CD14-positive monocyte (primary cell): ENCODE results near the gene EME1. TPM values are rescaled to one million over a fixed set of nuclear protein-coding genes. Genes with fewer than 3 reads are reported as not detected.
"Not testable (repeated sequence)": the region's sequence is repeated elsewhere in the genome, so short reads cannot be mapped to it uniquely, and the experiment has no call there.

ENCODE experiments used
- DNase-seq, 3 donors: peaks; one replicate each; pipeline ENCODE4 v3.0.0-alpha.2; 2011 to 2022
- H2AFZ ChIP-seq: 2 replicates; pipeline ENCODE4 v1.6.0; 2012; ENCODE audit warnings: mild to moderate bottlenecking, low read depth, low read length, inconsistent platforms; ENCODE audit not compliant: insufficient read depth, poor library complexity, severe bottlenecking
- H3K27ac ChIP-seq, 2 donors: 1 replicate in 1 of 2; 2 replicates in 1 of 2; pipeline ENCODE4 v1.5.1; 2012 to 2013; ENCODE audit warnings: low read length in 2 of 2, control low read depth in 1 of 2, inconsistent platforms in 1 of 2, low read depth in 1 of 2, mild to moderate bottlenecking in 1 of 2
- H3K27me3 ChIP-seq, 2 donors: one replicate each; pipeline versions ENCODE4 v1.6.0 to v1.6.1; 2011 to 2013; ENCODE audit warnings: low read length in 2 of 2; ENCODE audit not compliant: control insufficient read depth in 2 of 2, insufficient read depth in 2 of 2
- H3K36me3 ChIP-seq, 2 donors: replicated peaks in 1 of 2; 1 replicate in 1 of 2; 2 replicates in 1 of 2; pipeline versions ENCODE4 v1.5.1 to v1.6.1; 2012 to 2013; ENCODE audit warnings: low read length in 2 of 2, control low read depth in 1 of 2, inconsistent platforms in 1 of 2, mild to moderate bottlenecking in 1 of 2; ENCODE audit not compliant: insufficient read depth in 2 of 2, control insufficient read depth in 1 of 2
- H3K4me1 ChIP-seq, 2 donors: 1 replicate in 1 of 2; 2 replicates in 1 of 2; pipeline versions ENCODE4 v1.5.1 to v1.6.1; 2012 to 2013; ENCODE audit warnings: low read length in 2 of 2, control low read depth in 1 of 2, inconsistent platforms in 1 of 2, mild to moderate bottlenecking in 1 of 2, moderate library complexity in 1 of 2; ENCODE audit not compliant: insufficient read depth in 2 of 2, control insufficient read depth in 1 of 2
- H3K4me2 ChIP-seq: replicated peaks from 2 replicates; pipeline ENCODE3; 2012; ENCODE audit warnings: low read length, moderate library complexity, mild to moderate bottlenecking; ENCODE audit not compliant: poor library complexity, severe bottlenecking; ENCODE audit errors: extremely low read depth
- H3K4me3 ChIP-seq, 3 experiments: fragments of 200-600 bp in 1 of 3; sonication (generic) in 1 of 3; replicated peaks in 1 of 3; 1 replicate in 2 of 3; 2 replicates in 1 of 3; pipeline ENCODE4 v1.5.1; 2011 to 2013; ENCODE audit warnings: low read length in 3 of 3, mild to moderate bottlenecking in 3 of 3, control low read depth in 2 of 3, low read depth in 2 of 3, inconsistent platforms in 1 of 3, moderate library complexity in 1 of 3
- H3K79me2 ChIP-seq: 2 replicates; pipeline ENCODE4 v1.6.0; 2012; ENCODE audit warnings: mild to moderate bottlenecking, control low read depth, inconsistent platforms, low read length, moderate library complexity; ENCODE audit not compliant: insufficient read depth
- H3K9ac ChIP-seq: 2 replicates; pipeline ENCODE4 v1.6.0; 2017; ENCODE audit warnings: low read length, mild to moderate bottlenecking; ENCODE audit not compliant: insufficient read depth, poor library complexity, severe bottlenecking
- H3K9me3 ChIP-seq, 2 donors: replicated peaks in 1 of 2; 1 replicate in 1 of 2; 2 replicates in 1 of 2; pipeline versions ENCODE4 v1.5.1 to v1.6.1; 2012 to 2013; ENCODE audit warnings: low read length in 2 of 2, control low read depth in 1 of 2; ENCODE audit not compliant: control insufficient read depth in 1 of 2, insufficient read depth in 1 of 2
- H4K20me1 ChIP-seq: 2 replicates; pipeline ENCODE4 v1.6.0; 2012; ENCODE audit warnings: mild to moderate bottlenecking, low read length, control low read depth, moderate library complexity; ENCODE audit not compliant: insufficient read depth
- H3K27ac Mint-ChIP-seq, 7 donors: one replicate each; pipeline ENCODE4 v1.8.0; 2020; ENCODE audit warnings: mild to moderate bottlenecking in 7 of 7, mixed read lengths in 7 of 7, moderate library complexity in 6 of 7, inconsistent platforms in 2 of 7
- H3K27me3 Mint-ChIP-seq, 3 donors: one replicate each; pipeline ENCODE4 v1.8.0; 2021 to 2022; ENCODE audit warnings: low read depth in 3 of 3, mild to moderate bottlenecking in 3 of 3, mixed read lengths in 3 of 3, moderate library complexity in 3 of 3, inconsistent platforms in 1 of 3
- H3K36me3 Mint-ChIP-seq, 2 donors: one replicate each; pipeline ENCODE4 v1.8.0; 2020; ENCODE audit warnings: mixed read lengths in 2 of 2, inconsistent platforms in 1 of 2, mild to moderate bottlenecking in 1 of 2
- H3K4me1 Mint-ChIP-seq: one replicate; pipeline ENCODE4 v1.8.0; 2020; ENCODE audit warnings: mild to moderate bottlenecking, mixed read lengths
- H3K4me3 Mint-ChIP-seq, 2 donors: one replicate each; pipeline ENCODE4 v1.8.0; 2020; ENCODE audit warnings: mild to moderate bottlenecking in 2 of 2, mixed read lengths in 2 of 2, moderate library complexity in 1 of 2
- H3K9me3 Mint-ChIP-seq, 7 donors: one replicate each; pipeline ENCODE4 v1.8.0; 2020 to 2022; ENCODE audit warnings: mixed read lengths in 7 of 7, mild to moderate bottlenecking in 6 of 7, moderate library complexity in 6 of 7, inconsistent platforms in 2 of 7
- WGBS: methylation state at CpG from one replicate; pipeline ENCODE4 v1.1.5; 2013; ENCODE audit warnings: missing lambda C conversion rate; ENCODE audit not compliant: insufficient coverage; 5-methylcytosine and 5-hydroxymethylcytosine counted together
- intact Hi-C, 2 donors: fragments of 100-400 bp; cut with micrococcal nuclease; formaldehyde crosslinking; loops; one replicate each; pipeline versions ENCODE4 v1.15.0 to v1.15.1; 2023
- polyA plus RNA-seq, 3 donors: library from polyadenylated mRNA; depleted of rRNA in 1 of 3; unstranded in 2 of 3; stranded (reverse) in 1 of 3; fragments of 300-500 nt in 2 of 3; fragments of >200 nt in 1 of 3; fragmentation: Illumina TruSeq in 2 of 3; gene quantifications; 1 replicate in 2 of 3; 2 replicates in 1 of 3; pipeline ENCODE4 v1.2.3, GENCODE V29; 2012 to 2021
- TF ChIP-seq, protein P1 (sequence below): fragments of 200-600 bp; IDR thresholded peaks from one replicate; pipeline ENCODE4 v1.8.0; 2022; ENCODE audit warnings: antibody characterized with exemption, mild to moderate bottlenecking

The EME1 gene
- polyA plus RNA-seq, 3 donors: 0.33 to 0.76 (median 0.43) TPM

DNA sequence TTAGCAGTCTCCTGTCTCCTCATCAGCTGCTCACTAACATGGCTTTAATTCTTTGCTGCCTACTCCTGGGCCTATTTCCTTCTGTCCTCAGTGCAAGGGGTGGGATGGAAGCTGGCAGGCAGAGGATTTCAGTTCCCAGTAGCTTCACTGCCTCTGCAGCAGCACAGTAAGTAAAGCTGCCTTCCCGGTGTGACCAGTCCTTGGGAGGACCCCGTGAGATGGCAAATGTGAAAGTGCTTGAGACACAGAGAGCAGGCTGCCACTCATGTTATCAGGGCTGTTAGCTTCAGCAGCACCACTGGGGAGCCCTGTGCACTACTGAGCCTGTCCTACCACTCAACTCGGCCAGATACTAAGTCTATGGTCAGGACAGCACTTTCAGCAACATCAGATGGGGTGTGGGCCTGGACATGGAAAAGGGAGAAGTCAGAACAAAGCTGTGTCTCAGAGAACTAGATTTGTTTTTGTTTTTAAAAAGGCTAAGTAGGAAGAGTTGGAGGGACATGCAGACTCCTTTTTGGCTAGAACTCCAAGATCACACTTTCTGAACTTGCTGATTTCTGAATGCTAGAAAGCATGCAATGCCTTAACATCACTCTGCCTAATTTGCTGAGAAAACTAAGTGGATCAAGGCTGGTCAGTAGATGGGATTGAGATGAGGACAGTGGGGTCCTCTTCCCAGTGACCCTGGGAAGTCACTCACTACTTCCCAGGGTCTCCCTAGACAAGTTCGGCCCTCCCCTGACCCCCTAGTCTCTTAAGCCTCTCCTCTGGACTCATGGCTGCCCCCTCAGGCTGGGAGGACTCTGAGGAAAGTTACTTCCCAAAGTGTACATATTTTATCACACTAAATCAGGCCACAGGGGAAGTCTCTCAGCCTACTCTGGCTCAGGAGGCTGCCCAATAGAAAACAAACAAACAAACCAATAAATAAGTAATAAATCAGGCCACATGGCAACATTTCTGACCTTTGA, 54.1 kb downstream of the EME1 start:
- WGBS: 0% methylated on average over 2 of the region's 4 CpGs
- TF ChIP-seq, protein P1, sequence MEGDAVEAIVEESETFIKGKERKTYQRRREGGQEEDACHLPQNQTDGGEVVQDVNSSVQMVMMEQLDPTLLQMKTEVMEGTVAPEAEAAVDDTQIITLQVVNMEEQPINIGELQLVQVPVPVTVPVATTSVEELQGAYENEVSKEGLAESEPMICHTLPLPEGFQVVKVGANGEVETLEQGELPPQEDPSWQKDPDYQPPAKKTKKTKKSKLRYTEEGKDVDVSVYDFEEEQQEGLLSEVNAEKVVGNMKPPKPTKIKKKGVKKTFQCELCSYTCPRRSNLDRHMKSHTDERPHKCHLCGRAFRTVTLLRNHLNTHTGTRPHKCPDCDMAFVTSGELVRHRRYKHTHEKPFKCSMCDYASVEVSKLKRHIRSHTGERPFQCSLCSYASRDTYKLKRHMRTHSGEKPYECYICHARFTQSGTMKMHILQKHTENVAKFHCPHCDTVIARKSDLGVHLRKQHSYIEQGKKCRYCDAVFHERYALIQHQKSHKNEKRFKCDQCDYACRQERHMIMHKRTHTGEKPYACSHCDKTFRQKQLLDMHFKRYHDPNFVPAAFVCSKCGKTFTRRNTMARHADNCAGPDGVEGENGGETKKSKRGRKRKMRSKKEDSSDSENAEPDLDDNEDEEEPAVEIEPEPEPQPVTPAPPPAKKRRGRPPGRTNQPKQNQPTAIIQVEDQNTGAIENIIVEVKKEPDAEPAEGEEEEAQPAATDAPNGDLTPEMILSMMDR: no peak
- H3K4me3 Mint-ChIP-seq: peak overlapping the region; percentile 80 to 92
- H3K4me1 ChIP-seq: peaks cover 39 to 42% of the 10 kb centered on the region in 2 donors
- H3K4me3 ChIP-seq: peak overlapping the region; percentile 59 to 83 (median 65)
- peak overlapping the region; percentile 90 for H3K4me2 ChIP-seq
- peak overlapping the region; percentile 45 to 83 (median 73) for H3K27ac Mint-ChIP-seq
- H2AFZ ChIP-seq: peak overlapping the region; percentile 96
- peaks cover 1 to 6% of the 10 kb centered on the region in 2 donors for H3K36me3 Mint-ChIP-seq
- intact Hi-C loops: no loop called here
- peaks cover 39% of the 10 kb centered on the region for H3K4me1 Mint-ChIP-seq
- no peaks in the 10 kb centered on the region for H3K9me3 Mint-ChIP-seq
- H3K9ac ChIP-seq: peak overlapping the region; percentile 62
- peaks cover 14% of the 10 kb centered on the region for H3K79me2 ChIP-seq
- H3K36me3 ChIP-seq: no peaks in the 10 kb centered on the region
- peaks cover 0 to 5% (median 0%) of the 10 kb centered on the region in 3 donors for H3K27me3 Mint-ChIP-seq
- no peaks in the 10 kb centered on the region for H3K9me3 ChIP-seq
- peak overlapping the region; percentile 23 to 53 for H3K27ac ChIP-seq
- H3K27me3 ChIP-seq: no peaks in the 10 kb centered on the region
- peak in 2 of 3 donors; percentile 23 to 25 for DNase-seq
- no peaks in the 10 kb centered on the region for H4K20me1 ChIP-seq

GRCh38 chr17:50428126-50428525, 55.1 kb downstream of the EME1 start:
- H3K27me3 Mint-ChIP-seq, H3K27ac ChIP-seq, H3K4me3 ChIP-seq, H3K36me3 Mint-ChIP-seq, H4K20me1 ChIP-seq, intact Hi-C loops, H2AFZ ChIP-seq, H3K4me3 Mint-ChIP-seq, H3K9me3 ChIP-seq, H3K9ac ChIP-seq, H3K36me3 ChIP-seq, H3K27me3 ChIP-seq, H3K4me2 ChIP-seq, H3K27ac Mint-ChIP-seq, H3K9me3 Mint-ChIP-seq, DNase-seq: not testable (repeated sequence)
- Histone ChIP-seq H3K79me2 (peaks cover 14% of the 10 kb centered on the region), H3K4me1 (peaks cover 39 to 42% of the 10 kb centered on the region in 2 donors)
- H3K4me1 Mint-ChIP-seq: peaks cover 39% of the 10 kb centered on the region
- WGBS: 98% methylated on average over 4 of the region's 6 CpGs
